Measurements from ENCODE around the gene ZNF385B.
"Not testable (repeated sequence)": the region's sequence is repeated elsewhere in the genome, so short reads cannot be mapped to it uniquely, and the experiment has no call there.

ZNF385B gene

GRCh38 chr2:179861416-179862067, at the start of gene ZNF385B:
ZNF385B (minus strand) TSS chr2:179861612.
- no peak for DNase-seq

GRCh38 chr2:179910735-179911113, 49.3 kb upstream of the ZNF385B start:
- DNase-seq = no peak

GRCh38 chr2:179909845-179910734, 48.7 kb upstream of the ZNF385B start:
- no peak for DNase-seq

DNA sequence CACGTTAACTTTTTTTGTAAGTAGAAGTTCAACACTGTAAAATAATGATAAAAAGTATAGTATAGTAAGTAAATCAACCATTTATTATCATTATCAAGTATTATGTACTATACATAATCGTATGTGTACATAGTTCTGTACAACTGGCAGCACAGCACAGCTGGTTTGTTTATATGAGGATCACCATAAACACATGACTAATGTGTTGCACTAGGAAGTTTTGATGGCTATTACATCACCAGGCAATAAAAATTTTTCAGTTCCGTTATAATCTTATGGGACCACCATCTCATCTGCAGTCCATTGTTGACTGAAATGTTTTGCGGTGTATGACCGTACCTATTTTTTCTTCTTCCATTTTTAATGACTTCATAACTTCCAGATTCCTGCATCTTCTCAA, 39.2 kb upstream of the ZNF385B start:
- no peak for DNase-seq

DNA sequence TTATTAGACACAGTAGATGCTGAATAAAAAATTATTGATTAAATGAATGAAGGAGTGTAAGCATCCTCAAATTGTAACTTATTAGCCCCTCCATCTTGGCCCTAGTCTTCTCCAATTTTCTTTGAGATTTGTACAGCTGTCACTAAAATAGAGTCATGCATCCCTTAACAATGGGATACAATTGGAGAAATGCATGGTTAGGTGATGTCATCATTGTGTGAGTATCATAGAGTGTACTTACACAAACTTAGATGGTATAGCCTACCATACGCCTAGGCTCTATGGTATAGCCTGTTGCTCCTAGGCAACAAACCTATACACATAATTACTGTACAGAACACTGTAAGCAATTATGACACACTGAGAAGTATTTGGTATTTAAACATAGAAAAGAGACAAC, 38.3 kb upstream of the ZNF385B start:
- no peak for DNase-seq

DNA sequence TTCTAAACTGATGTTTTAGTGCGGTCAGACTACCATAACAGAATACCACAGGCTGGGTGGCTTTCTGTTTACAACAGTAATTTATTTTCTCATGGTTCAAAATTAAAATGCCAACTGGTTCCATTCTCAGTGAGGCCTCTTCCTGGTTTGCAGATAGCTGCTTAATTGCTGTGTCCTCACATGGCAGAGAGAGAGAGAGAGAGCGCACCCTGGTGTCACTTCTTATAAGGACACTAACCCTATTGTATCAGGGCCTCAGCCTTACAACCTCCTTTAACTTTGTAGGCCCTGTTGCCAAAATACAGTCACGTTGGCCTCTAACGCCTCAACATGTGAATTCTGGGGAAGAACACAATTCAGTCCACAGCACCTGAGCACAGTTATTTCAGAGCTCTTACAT, 37.5 kb upstream of the ZNF385B start:
- no peak for DNase-seq

- DNase-seq = no peak
Measured at GRCh38 chr2:179893616-179894015, 32.2 kb upstream of the ZNF385B start.

DNA sequence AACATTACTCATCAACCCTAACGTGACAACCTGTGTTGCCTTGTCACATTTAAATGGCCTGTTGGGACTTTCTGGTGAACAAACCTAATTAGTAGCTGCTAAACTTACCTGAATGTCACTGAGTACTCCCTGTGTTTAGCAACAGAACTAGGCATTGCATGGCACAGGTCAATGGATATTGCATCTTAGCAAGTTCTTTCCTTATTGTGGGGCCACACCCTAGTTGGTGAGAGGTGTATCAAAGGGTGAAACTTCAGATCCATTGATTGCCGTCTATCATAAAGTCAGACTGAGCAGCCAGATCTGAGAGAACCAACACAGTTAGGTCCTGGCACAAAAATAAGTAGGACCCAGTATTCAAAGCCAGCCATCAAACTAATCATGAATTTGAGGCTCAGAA, 29.8 kb upstream of the ZNF385B start:
- no peak for DNase-seq

DNA sequence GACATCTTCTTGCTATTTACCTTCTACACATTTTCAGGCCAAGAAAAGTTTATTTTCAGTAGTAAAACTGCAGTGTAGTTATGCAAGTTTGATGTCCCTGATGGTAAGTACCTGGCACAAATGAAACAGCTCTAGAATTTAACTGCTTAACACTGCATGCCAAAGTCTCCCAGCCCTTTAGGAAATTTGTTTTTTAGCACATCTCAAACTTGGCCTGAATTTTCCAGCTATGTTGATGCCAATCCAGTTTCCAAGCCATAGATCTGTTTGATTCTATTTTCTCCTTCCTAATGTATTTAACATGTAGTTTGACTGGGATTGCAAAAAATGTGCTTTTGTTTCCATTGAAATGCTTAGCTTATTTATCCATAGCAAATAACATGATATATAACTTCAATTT, 29.3 kb upstream of the ZNF385B start:
- DNase-seq = no peak

DNA sequence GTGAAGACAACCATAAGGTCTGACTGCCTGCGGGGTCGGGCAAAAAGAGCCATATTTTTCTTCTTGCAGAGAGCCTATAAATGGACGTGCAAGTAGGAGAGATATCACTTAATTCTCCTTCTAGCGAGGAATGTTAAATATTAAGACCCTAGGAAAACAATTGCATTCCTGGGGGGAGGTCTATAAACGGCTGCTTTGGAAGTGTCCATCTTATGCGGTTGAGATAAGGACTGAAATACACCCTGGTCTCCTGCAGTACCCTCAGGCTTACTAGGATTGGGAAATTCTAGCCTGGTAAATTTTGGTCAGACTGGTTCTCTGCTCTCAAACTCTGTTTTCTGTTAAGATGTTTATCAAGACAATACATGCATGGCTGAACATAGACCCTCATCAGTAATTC, 27.2 kb upstream of the ZNF385B start:
- not testable (repeated sequence) for DNase-seq

GRCh38 chr2:179884193-179884592, 22.8 kb upstream of the ZNF385B start:
- DNase-seq = no peak

DNA sequence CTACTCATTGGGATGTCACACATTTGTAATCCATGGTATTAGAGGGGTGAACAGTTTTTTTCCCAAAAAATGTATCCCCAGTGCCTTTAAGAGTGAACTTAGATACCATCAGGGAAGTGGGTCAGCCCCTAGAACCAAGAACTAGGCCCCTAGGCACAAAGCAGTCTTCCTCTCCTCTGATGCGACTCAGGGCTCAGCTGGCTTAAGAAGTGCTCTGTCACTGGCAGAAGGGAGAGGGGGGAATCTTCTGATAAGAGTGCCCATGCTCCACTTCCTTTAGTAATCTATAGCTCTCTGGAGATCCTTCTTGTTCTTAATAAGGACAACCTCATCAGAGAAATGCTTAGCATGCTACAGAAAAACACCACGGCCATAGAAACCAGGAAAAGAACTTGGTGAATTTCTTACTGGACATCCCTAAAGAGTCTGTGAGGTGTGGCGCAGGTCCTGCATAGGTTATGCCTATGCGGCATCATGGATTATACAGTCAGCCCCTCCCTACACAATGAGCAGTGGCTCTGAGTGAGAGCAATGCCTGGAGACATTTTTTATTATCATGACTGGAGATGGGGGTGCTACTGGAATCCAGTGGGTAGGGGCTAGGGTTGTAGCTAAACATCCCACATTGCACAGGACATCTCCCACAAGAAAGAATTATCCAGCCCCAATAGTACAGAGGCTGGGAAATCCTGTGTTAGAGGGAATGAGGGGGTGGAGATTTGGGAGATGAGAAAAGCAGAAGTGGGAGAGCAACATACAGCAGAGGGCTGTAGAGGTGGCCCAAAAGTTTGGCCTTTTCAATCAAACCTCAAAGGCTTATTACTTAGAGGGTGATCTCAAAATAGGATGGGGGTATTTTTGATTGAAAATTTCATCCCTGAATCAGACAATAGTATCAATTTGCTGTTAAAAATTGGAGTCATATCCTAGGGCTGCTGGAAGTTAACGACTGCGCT, 21.7 kb upstream of the ZNF385B start:
- no peak for DNase-seq

DNA sequence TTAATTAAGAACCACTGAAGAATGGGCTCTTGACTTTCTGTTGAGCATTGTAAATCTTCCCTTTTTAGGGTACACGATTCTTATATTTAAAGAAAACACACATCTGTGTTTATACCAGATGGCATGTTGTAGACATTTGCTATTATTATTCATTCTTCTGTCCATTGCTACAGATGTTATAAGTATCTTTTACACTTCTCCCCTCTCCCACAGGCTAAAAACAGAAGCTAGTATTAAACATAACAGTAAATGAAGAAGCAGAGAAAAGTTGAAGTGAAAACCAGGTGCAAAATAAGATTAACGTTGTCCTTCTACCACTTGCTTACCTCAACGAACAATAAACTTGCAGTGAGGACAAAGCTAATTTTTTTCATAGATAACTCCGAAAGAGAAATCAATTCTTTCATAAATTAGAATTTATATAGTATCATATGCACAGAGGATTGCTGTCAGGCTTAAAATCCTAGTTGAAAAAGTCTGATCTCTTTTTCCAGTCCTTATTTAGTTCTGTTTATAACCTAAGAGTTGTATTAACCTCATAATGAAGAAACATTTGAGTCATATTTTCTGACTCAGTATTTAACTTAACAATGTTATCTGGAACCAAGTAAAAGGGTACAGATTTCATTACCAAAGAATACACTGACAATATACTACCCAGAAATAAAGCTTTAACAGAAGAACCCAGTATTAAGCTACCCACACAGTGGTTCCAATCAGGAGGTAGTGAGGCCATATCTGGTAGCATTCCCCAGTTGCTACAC, 16.4 kb upstream of the ZNF385B start:
- no peak for DNase-seq

- no peak for DNase-seq
Measured at GRCh38 chr2:179876266-179876665, 14.9 kb upstream of the ZNF385B start.

GRCh38 chr2:179875864-179876263, 14.5 kb upstream of the ZNF385B start:
- no peak for DNase-seq

- DNase-seq = no peak
Measured at GRCh38 chr2:179862898-179863458, 1.6 kb upstream of the ZNF385B start.

DNA sequence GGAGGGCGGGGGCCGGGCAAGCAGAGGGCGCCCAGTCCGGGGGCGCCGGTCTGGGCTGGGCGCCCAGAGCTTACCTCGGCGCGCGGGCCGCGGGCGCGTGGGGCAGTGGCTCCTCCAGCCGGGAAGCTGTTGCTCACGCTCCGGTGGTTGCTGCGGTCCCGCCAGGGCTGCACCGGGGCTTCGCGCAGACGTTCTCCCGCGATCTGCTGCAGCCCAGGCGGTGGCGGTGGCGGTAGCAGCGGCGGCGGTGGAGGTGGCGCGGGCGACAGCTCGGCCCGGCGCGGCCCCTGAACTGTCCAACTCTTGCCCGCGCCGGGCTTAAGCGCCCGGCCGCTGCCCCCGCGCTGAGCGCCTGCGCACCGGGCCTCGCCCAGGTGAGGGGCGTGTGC, 391 bp downstream of the ZNF385B start:
- no peak for DNase-seq

DNA sequence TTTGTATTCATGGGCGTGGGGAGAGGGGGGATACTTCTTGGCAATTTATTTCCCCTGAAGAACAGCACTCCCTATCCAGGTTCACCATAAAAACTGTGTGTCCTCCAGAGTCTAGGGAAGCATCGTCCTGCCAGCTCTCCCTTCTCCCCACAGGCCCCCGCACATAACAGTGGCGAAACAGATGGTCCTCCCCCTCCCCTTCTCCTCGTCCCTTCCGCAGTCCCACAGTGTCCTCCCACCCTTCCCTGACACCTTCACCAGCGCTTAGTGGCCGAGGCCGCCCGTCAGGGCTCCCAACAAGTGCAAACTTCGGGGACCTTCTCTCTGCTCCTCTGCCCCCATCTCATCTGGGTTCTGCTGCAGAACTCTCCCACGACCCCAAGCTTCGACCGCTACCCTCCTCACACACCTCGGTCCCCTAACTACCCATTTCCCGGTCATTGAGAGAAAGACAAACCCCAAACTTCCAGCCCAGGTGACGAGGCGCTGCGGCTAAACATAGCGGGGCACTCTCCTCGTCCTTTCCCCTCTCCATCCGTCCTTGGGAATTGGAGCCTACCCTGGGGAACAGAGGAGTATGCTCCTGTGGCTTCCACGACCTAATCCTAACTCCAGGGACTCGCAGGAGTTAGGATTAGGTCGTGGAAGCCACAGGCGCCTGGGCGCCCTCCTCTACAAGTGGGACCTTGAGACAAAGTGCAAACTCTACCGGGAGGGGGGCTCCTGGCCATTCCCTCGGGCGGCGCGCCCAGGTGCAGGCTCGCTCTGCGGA, 971 bp downstream of the ZNF385B start:
- DNase-seq = no peak

GRCh38 chr2:179859523-179859922, 1.9 kb downstream of the ZNF385B start:
- DNase-seq = no peak

- no peak for DNase-seq
Measured at GRCh38 chr2:179857236-179857635, 4.2 kb downstream of the ZNF385B start.

DNA sequence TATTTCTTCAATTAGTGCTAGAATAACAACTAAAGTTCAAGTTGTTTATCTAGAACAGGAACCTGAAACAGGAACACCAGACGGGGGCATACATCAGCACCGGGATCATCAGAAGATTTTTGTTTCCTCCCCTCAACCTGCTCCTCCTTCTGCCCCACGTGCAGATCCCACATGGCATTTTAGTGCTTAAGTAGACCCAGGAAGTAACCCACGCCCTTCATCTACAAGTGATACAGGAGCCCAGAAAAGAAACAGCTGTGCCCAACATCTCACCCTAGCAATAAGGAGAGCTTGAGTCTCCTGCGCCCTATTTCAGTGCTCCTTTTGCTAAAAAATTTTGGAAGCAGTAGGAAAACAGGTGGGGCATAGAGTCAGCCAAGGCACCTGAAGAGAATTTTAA, 5.2 kb downstream of the ZNF385B start:
- DNase-seq = no peak

Data from GF-D8 (cell line).